HepG2 (cell line): Measurements from ENCODE around the gene TUBGCP6. TPM values are rescaled to one million over a fixed set of nuclear protein-coding genes. Genes with fewer than 3 reads are reported as not detected.

Experiments used
- ATAC-seq: fragments of 200-7000 bp; cut with Tn5 transposase; 3 replicates; pipeline ENCODE4 v1.9.1; 2020; ENCODE audit warnings: mild to moderate bottlenecking, moderate library complexity
- BruUV-seq: library from RNA; stranded (reverse); fragments of 400-500 nt; replicated peaks from 2 replicates; lab custom pipeline; 2021; lab: Mats Ljungman, UMichigan
- CTCF ChIA-PET: fragments of 300-600 bp; formaldehyde crosslinking; extraction: SDS; loops from one replicate; lab custom pipeline; 2021; ENCODE audit warnings: low total read pairs, inconsistent platforms, low intra/inter-chr PET ratio; lab: Yijun Ruan, JAX
- POLR2A ChIA-PET: fragments of 350-600 bp; sonication (Branson Sonifier 250); formaldehyde crosslinking; loops from one replicate; lab custom pipeline; 2020; ENCODE audit warnings: antibody characterized with exemption, inconsistent platforms; lab: Yijun Ruan, JAX
- DNase-seq: peaks from one replicate; pipeline ENCODE4 v3.0.0-alpha.2; 2015; ENCODE audit warnings: low spot score
- FAIRE-seq: peaks from 3 replicates; lab custom pipeline; 2011; peaks lifted over from hg19 to GRCh38; lab: Jason Lieb, UNC
- H2AFZ ChIP-seq: one replicate; pipeline ENCODE4 v1.6.1; 2011; ENCODE audit warnings: low read length, inconsistent platforms
- H3K27ac ChIP-seq: fragments of 300-600 bp; 3 replicates; pipeline ENCODE4 v1.8.0; 2011; ENCODE audit warnings: mixed run types, mild to moderate bottlenecking, mixed read lengths, low read length, inconsistent platforms; ENCODE audit not compliant: insufficient read depth; ENCODE audit errors: extremely low read length
- H3K27me3 ChIP-seq, 2 experiments: fragments of 200-600 bp in 1 of 2; 2 replicates in 1 of 2; 3 replicates in 1 of 2; pipeline versions ENCODE4 v1.6.0 to v1.8.0; 2011; ENCODE audit warnings: low read length in 2 of 2, mild to moderate bottlenecking in 2 of 2, moderate library complexity in 2 of 2, inconsistent platforms in 1 of 2; ENCODE audit not compliant: insufficient read depth in 2 of 2, control insufficient read depth in 1 of 2
- H3K36me3 ChIP-seq, 2 experiments: fragments of 200-600 bp in 1 of 2; replicated peaks in 1 of 2; 2 replicates in 1 of 2; 3 replicates in 1 of 2; pipeline versions ENCODE4 v1.5.1 to v1.8.0; 2011; ENCODE audit warnings: low read length in 2 of 2, inconsistent platforms in 1 of 2; ENCODE audit not compliant: insufficient read depth in 2 of 2, control insufficient read depth in 1 of 2
- H3K4me1 ChIP-seq: 2 replicates; pipeline ENCODE4 v1.5.1; 2012; ENCODE audit warnings: low read length, inconsistent platforms; ENCODE audit not compliant: insufficient read depth
- H3K4me2 ChIP-seq: 2 replicates; pipeline ENCODE4 v1.6.0; 2011; ENCODE audit warnings: low read depth, low read length, inconsistent platforms
- H3K4me3 ChIP-seq, 3 experiments: fragments of 200-600 bp in 1 of 3; sonication (generic), shearing (Covaris generic) in 1 of 3; replicated peaks in 1 of 3; 2 replicates each; pipeline ENCODE4 v1.5.1; 2011 to 2016; ENCODE audit warnings: low read length in 3 of 3, inconsistent platforms in 2 of 3, low read depth in 2 of 3, mild to moderate bottlenecking in 2 of 3, control low read depth in 1 of 3, mixed read lengths in 1 of 3; ENCODE audit not compliant: insufficient read depth in 1 of 3
- H3K79me2 ChIP-seq: one replicate; pipeline ENCODE4 v1.6.1; 2011; ENCODE audit warnings: low read length, inconsistent platforms; ENCODE audit not compliant: insufficient read depth
- H3K9ac ChIP-seq: 2 replicates; pipeline ENCODE4 v1.6.0; 2011; ENCODE audit warnings: mild to moderate bottlenecking, low read depth, low read length, inconsistent platforms; ENCODE audit not compliant: insufficient read depth
- H3K9me3 ChIP-seq: 2 replicates; pipeline ENCODE4 v1.5.1; 2012; ENCODE audit warnings: mild to moderate bottlenecking, low read length
- H4K20me1 ChIP-seq: 2 replicates; pipeline ENCODE4 v1.6.0; 2011; ENCODE audit warnings: inconsistent platforms, mild to moderate bottlenecking, low read length, moderate library complexity; ENCODE audit not compliant: insufficient read depth
- ARID3A ChIP-seq: IDR thresholded peaks from 2 replicates; pipeline ENCODE4 v1.6.1; 2012; ENCODE audit warnings: low read depth, low read length, improper control_type of control experiment
- CEBPG ChIP-seq: IDR thresholded peaks from 2 replicates; pipeline ENCODE4 v1.6.1; 2016
- KDM4B ChIP-seq: sonication (generic); formaldehyde crosslinking; IDR thresholded peaks from 2 replicates; pipeline ENCODE4 v1.4.0; 2020; ENCODE audit warnings: missing genetic modification reagents
- MED13 ChIP-seq: sonication (generic); formaldehyde crosslinking; IDR thresholded peaks from 2 replicates; pipeline ENCODE4 v1.5.0; 2020; ENCODE audit warnings: missing genetic modification reagents
- SRSF1 ChIP-seq: fragments of 200-400 bp; formaldehyde crosslinking; optimal IDR thresholded peaks from 2 replicates; pipeline ENCODE3; 2017; ENCODE audit warnings: mild to moderate bottlenecking, low read depth, low read length, moderate library complexity
- ZFAT ChIP-seq: sonication (generic); formaldehyde crosslinking; conservative IDR thresholded peaks from 2 replicates; pipeline ENCODE4 v1.8.1; 2023; ENCODE audit warnings: missing genetic modification reagents, inconsistent platforms
- ZNF230 ChIP-seq: sonication (generic); formaldehyde crosslinking; IDR thresholded peaks from 2 replicates; pipeline ENCODE4 v1.4.0; 2020; ENCODE audit warnings: mild to moderate bottlenecking, missing genetic modification reagents
- ZNF337 ChIP-seq: sonication (generic); formaldehyde crosslinking; IDR thresholded peaks from 2 replicates; pipeline ENCODE4 v1.5.1; 2020; ENCODE audit warnings: missing genetic modification reagents, low read depth, mild to moderate bottlenecking, borderline replicate concordance
- ZNF451 ChIP-seq: sonication (generic); formaldehyde crosslinking; IDR thresholded peaks from 2 replicates; pipeline ENCODE4 v1.5.0; 2020; ENCODE audit warnings: mild to moderate bottlenecking, missing genetic modification reagents
- ZNF570 ChIP-seq: sonication (generic); formaldehyde crosslinking; IDR thresholded peaks from 2 replicates; pipeline ENCODE4 v1.4.0; 2020; ENCODE audit warnings: mild to moderate bottlenecking, missing genetic modification reagents, borderline replicate concordance
- ZNF639 ChIP-seq: conservative IDR thresholded peaks from 2 replicates; pipeline ENCODE4 v1.6.1; 2018; ENCODE audit warnings: missing genetic modification reagents
- ZSCAN21 ChIP-seq: sonication (generic); formaldehyde crosslinking; IDR thresholded peaks from 2 replicates; pipeline ENCODE4 v1.8.0; 2022; ENCODE audit warnings: mild to moderate bottlenecking, missing genetic modification reagents, moderate library complexity, borderline replicate concordance
- WGBS: methylation state at CpG from one replicate; pipeline ENCODE4 v1.1.6; 2017; ENCODE audit warnings: low lambda C conversion rate; 5-methylcytosine and 5-hydroxymethylcytosine counted together
- in situ Hi-C: cut with HindIII; loops from 2 replicates; pipeline ENCODE4 v1.10.0; 2017; ENCODE audit warnings: low pct_unique_long_range_greater_than_20kb; ENCODE audit not compliant: extremely low pct_ligation_motif_present
- intact Hi-C: fragments of 100-400 bp; cut with micrococcal nuclease; formaldehyde crosslinking; loops from one replicate; pipeline ENCODE4 v1.10.0; 2022; ENCODE audit not compliant: unreplicated experiment
- polyA plus RNA-seq, 8 experiments: library from polyadenylated mRNA; depleted of rRNA in 3 of 8; stranded (reverse) in 7 of 8; unstranded in 1 of 8; fragments of >200 nt; fragmentation: Illumina TruSeq in 4 of 8; extraction: Trizol in 4 of 8; gene quantifications; 2 replicates each; pipeline versions ENCODE4 v1.2.1 to v1.2.3, GENCODE V29; 2011 to 2016; ENCODE audit warnings: low read depth in 4 of 8, missing spikeins in 1 of 8, mixed read lengths in 1 of 8; ENCODE audit not compliant: insufficient read depth in 1 of 8
- total RNA-seq, 5 experiments: library from RNA; depleted of rRNA; stranded (reverse); fragments of >200 nt; fragmentation: Illumina TruSeq; extraction: Trizol; gene quantifications; 2 replicates each; pipeline ENCODE4 v1.2.3, GENCODE V29; 2016; ENCODE audit warnings: low read depth in 1 of 5

Gene TUBGCP6
- total and polyA plus RNA-seq, 2 of the 13 experiments (the other 11 are each of a cell fraction or from before 2014, with no cell fraction given), result 14.6 to 15.7 TPM

- 97% methylated on average over 18 of the region's 18 CpGs for WGBS
- FAIRE-seq, result no peak
- no peak overlapping the region for H3K4me2 ChIP-seq
- H3K27ac ChIP-seq, result no peak overlapping the region
- H3K4me3 ChIP-seq, result no peak overlapping the region
- POLR2A ChIA-PET, result no interaction called here
- no peak for DNase-seq
- CTCF ChIA-PET, result no interaction called here
- no peaks in the 10 kb centered on the region for H3K4me1 ChIP-seq
- peaks cover 11% of the 10 kb centered on the region for H3K79me2 ChIP-seq
- in situ Hi-C loops, result no loop called here
- TF ChIP-seq ZFAT (no peak), SRSF1 (no peak), KDM4B (CRISPR knock-in tag) (no peak), ZNF337 (CRISPR knock-in tag) (no peak), ZNF570 (CRISPR knock-in tag) (no peak), ZSCAN21 (no peak), ZNF451 (CRISPR knock-in tag) (no peak), ZNF639 (no peak), ZNF230 (CRISPR knock-in tag) (no peak), MED13 (no peak), CEBPG (CRISPR knock-in tag) (no peak), ARID3A (no peak)
- peaks cover 6% of the 10 kb centered on the region; the same call in 1 of the 2 replicates for H4K20me1 ChIP-seq
- peaks cover 12 to 22% of the 10 kb centered on the region in 2 experiments; a peak in 4 of 5 replicates for H3K36me3 ChIP-seq
- intact Hi-C loops, result no loop called here
- no peaks in the 10 kb centered on the region for H3K27me3 ChIP-seq
- no peak overlapping the region for H3K9ac ChIP-seq
- BruUV-seq, result no TSS peak
- no peaks in the 10 kb centered on the region for H3K9me3 ChIP-seq
- no peak overlapping the region for H2AFZ ChIP-seq
- no peak for ATAC-seq
Measured at GRCh38 chr22:50233223-50233622, 11.6 kb downstream of the TUBGCP6 start.
